Left renal cortex interstitium (tissue), 4 donors: Measurements from ENCODE around the gene PPP1R3F. TPM values are rescaled to one million over a fixed set of nuclear protein-coding genes. Genes with fewer than 3 reads are reported as not detected.
"Not testable (repeated sequence)": the region's sequence is repeated elsewhere in the genome, so short reads cannot be mapped to it uniquely, and the experiment has no call there.

Source experiments
- DNase-seq, 4 donors: peaks; one replicate each; pipeline ENCODE4 v3.0.0-alpha.2; 2013; ENCODE audit warnings: low read depth in 4 of 4, low spot score in 2 of 4, missing footprints in 1 of 4
- polyA plus RNA-seq, 4 donors: library from polyadenylated mRNA; unstranded; fragments of 120-200 nt; gene quantifications; one replicate each; pipeline ENCODE4 v1.2.1, GENCODE V29; 2013; ENCODE audit not compliant: insufficient read length in 4 of 4

The PPP1R3F gene
- polyA plus RNA-seq, 4 donors, result 6.1 to 10.5 (median 9.0) TPM

DNA sequence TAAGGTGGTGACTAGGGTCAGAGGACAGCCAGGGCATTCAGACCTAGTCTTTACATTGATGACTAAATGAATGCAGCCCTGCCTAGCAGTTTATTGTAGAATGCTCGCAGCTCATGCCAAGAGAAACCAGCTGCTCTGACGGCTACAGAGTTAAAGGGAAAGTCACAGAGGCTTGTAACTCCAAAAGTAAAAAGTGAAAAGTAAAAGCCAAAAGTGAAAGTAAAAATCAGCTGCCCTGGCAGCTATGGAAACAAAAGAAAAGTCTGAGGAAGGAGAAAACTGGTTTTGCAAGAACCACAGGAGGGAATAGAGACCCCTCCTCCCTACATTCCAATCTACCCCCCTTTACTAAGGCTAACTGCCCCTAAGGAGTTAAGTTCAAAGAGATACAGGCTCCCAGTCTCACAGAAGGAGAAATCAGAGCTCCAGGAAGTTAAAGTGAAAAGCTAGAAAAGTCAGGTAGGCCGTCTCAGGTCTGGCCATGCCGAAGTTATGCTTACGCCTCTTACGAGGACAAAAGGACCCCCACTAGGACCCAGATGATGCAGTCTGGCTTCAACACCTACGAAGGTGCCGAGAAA is 39.9 kb downstream of the PPP1R3F start:
- peak in 2 of 4 donors; percentile 19 to 31 for DNase-seq

- DNase-seq, result no peak
Measured at GRCh38 chrX:49310371-49310770, 40.8 kb downstream of the PPP1R3F start.

- DNase-seq, result no peak
Measured at GRCh38 chrX:49312176-49312575, 42.6 kb downstream of the PPP1R3F start.

DNA sequence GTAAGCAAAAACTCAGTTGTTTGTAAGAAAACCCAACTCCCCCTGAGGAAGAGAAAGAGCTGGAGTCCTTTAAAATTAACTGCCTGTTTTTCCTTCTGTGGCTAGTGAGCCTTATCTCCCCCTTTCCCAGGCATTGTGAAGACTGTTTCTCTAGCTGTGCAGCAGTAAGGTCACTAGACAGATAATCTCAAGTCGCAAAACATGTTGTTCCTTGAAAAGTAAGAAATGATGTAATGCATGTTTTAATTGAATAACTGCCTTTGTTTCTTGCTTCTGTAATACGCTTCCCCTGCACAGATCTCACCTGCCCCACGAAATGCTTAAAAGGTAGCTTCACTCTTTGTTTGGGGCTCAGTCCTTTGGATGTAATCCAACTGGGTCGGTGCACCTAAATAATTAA is 46.5 kb downstream of the PPP1R3F start:
- no peak for DNase-seq

DNA sequence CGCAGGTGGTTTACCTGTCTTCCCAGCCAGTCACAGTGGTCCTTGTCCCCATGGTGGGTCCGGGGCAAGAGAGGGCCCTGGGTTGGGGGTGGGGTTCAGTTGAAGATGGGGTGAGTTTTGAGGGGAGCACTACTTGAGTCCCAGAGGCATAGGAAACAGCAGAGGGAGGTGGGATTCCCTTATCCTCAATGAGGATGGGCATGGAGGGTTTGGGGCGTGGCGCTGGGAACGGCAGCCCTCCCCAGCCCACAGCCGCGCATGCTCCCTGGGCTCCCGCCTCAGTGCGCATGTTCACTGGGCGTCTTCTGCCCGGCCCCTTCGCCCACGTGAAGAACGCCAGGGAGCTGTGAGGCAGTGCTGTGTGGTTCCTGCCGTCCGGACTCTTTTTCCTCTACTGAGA is 52.1 kb downstream of the PPP1R3F start, which contains the start of gene GAGE12J:
Gene GAGE12J, plus strand, starts transcription at position 301 of the 400 bp plus-strand sequence. CDS start 1,157 bp downstream, outside the sequence.
- DNase-seq, result not testable (repeated sequence)

- DNase-seq, result not testable (repeated sequence)
Measured at GRCh38 chrX:49322266-49322665, 52.7 kb downstream of the PPP1R3F start.

- not testable (repeated sequence) for DNase-seq
Measured at GRCh38 chrX:49323735-49324134, 54.1 kb downstream of the PPP1R3F start.

DNA sequence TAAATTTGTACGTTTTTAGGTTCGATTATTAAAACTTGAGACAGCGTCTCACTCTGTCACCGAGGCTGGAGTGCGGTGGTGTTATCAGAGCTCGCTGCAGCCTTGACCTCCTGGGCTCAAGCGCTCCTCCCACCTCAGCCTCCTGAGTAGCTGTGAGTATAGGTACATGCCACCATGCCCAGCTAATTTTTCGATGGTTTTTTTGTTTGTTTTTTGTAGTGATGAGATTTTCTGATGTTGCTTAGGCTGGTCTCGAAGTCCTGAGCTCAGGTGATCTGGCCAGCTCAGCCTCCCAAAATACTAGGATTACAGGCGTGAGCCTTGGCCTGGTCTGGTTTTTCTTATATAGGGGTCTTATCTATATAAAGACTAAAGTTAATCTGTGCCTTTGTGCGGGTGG is 60.8 kb downstream of the PPP1R3F start:
- DNase-seq, result not testable (repeated sequence)

GRCh38 chrX:49331282-49331681 is 61.7 kb downstream of the PPP1R3F start, which contains the start of gene GAGE13:
GAGE13 (plus strand) TSS chrX:49331582; CDS start chrX:49332738, 1,156 bp downstream.
- DNase-seq, result not testable (repeated sequence)

DNA sequence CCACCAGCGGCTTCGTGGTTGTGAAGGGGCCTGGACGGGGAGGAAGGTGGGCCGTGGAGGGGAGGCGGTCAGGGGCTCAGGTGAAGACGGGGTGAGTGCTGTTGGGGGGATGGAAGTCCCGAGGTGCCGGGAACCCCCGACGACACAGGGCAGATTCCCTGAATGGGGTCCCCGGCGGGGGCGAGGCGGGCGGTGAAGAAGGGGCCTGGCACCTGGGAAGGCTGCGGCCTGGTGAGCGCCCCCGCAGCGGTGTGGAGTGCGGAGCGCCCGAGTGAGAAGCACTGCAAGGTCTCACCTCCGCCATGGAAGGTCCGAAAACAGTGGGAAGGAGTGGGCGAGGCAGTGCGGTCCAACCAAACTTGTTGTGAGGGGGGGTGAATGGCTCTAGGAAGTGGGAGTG is 62.2 kb downstream of the PPP1R3F start:
- DNase-seq, result not testable (repeated sequence)

Other genes starting within 250 kb of the PPP1R3F start
- 10 to 100 TPM; 26.9 to 39.1 (median 33.8) TPM for gene TFE3, start 226.4 kb upstream of the PPP1R3F start, polyA plus RNA-seq
- 10 to 100 TPM in 3 of 4 donors, 1 to 10 TPM in 1; 7.9 to 20.0 (median 13.0) TPM for gene CCDC120, start 210.8 kb upstream of the PPP1R3F start, polyA plus RNA-seq
- gene PRAF2, start 195.8 kb upstream of the PPP1R3F start, polyA plus RNA-seq, result 10 to 100 TPM; 31.6 to 46.2 (median 41.1) TPM
- gene WDR45, start 189.9 kb upstream of the PPP1R3F start, polyA plus RNA-seq, result 10 to 100 TPM; 53.7 to 63.8 (median 61.5) TPM
- 10 to 100 TPM; 23.8 to 27.6 (median 25.0) TPM for gene GPKOW, start 146.1 kb upstream of the PPP1R3F start, polyA plus RNA-seq
- gene MAGIX, start 107.0 kb upstream of the PPP1R3F start, polyA plus RNA-seq, result 1 to 10 TPM; 5.0 to 7.5 (median 5.8) TPM
- 10 to 100 TPM; 29.7 to 40.9 (median 32.6) TPM for gene PLP2, start 97.9 kb upstream of the PPP1R3F start, polyA plus RNA-seq
- gene PRICKLE3, start 83.4 kb upstream of the PPP1R3F start, polyA plus RNA-seq, result 1 to 10 TPM; 4.2 to 6.5 (median 4.9) TPM
- gene SYP, start 69.6 kb upstream of the PPP1R3F start, polyA plus RNA-seq, result 1 to 10 TPM; 2.1 to 3.4 (median 2.9) TPM
- under 1 TPM; 0.11 to 0.33 (median 0.22) TPM for gene CACNA1F, start 36.5 kb upstream of the PPP1R3F start, polyA plus RNA-seq
- 10 to 100 TPM; 15.8 to 23.9 (median 21.2) TPM for gene CCDC22, start 34.3 kb upstream of the PPP1R3F start, polyA plus RNA-seq
- 1 to 10 TPM in 2 of 4 donors, under 1 TPM in 2; 0.47 to 1.2 (median 1.00) TPM for gene FOXP3, start 5.1 kb upstream of the PPP1R3F start, polyA plus RNA-seq
- under 1 TPM in 1 of 4 donors, not detected in 3; 0.24 TPM for gene GAGE10, start 33.9 kb downstream of the PPP1R3F start, polyA plus RNA-seq
- gene GAGE12J, start 52.2 kb downstream of the PPP1R3F start, polyA plus RNA-seq, result not detected
- gene GAGE13, start 61.8 kb downstream of the PPP1R3F start, polyA plus RNA-seq, result not detected